Transverse colon (tissue), 4 donors: ENCODE data around the gene NAALADL2. TPM values are rescaled to one million over a fixed set of nuclear protein-coding genes. Genes with fewer than 3 reads are reported as not detected.

ENCODE experiments used
- DNase-seq: peaks from one replicate; pipeline ENCODE4 v3.0.0-alpha.2; 2019
- H3K27ac ChIP-seq, 4 donors: fragments of 200-600 bp; sonication (generic); 2 replicates each; pipeline ENCODE4 v1.5.1; 2016 to 2018; ENCODE audit warnings: inconsistent platforms in 4 of 4
- H3K27me3 ChIP-seq: fragments of 200-600 bp; sonication (generic); 2 replicates; pipeline ENCODE4 v1.5.1; 2017; ENCODE audit warnings: inconsistent platforms
- H3K36me3 ChIP-seq, 4 donors: fragments of 200-600 bp; sonication (generic); 2 replicates each; pipeline ENCODE4 v1.5.1; 2017 to 2019; ENCODE audit warnings: inconsistent platforms in 4 of 4
- H3K4me1 ChIP-seq, 4 donors: fragments of 200-600 bp; sonication (generic); 2 replicates each; pipeline ENCODE4 v1.5.1; 2017 to 2020; ENCODE audit warnings: inconsistent platforms in 4 of 4
- H3K4me3 ChIP-seq, 4 donors: fragments of 200-600 bp; sonication (generic); 1 replicate in 1 of 4; 2 replicates in 3 of 4; pipeline versions ENCODE4 v1.5.1 to v1.6.1; 2017 to 2019; ENCODE audit warnings: inconsistent platforms in 4 of 4
- H3K9me3 ChIP-seq, 2 donors: fragments of 200-600 bp; sonication (generic); 2 replicates each; pipeline ENCODE4 v1.5.1; 2017 to 2019; ENCODE audit warnings: inconsistent platforms in 2 of 2
- CTCF ChIP-seq, 5 experiments: fragments of 200-600 bp in 3 of 5; fragments of 450-650 bp in 2 of 5; sonication (generic) in 3 of 5; IDR thresholded peaks; 1 replicate in 2 of 5; 2 replicates in 3 of 5; pipeline ENCODE4 v1.5.1; 2016 to 2017; ENCODE audit warnings: antibody characterized with exemption in 5 of 5, inconsistent platforms in 3 of 5, mild to moderate bottlenecking in 2 of 5, moderate library complexity in 1 of 5
- EP300 ChIP-seq: sonication (generic); formaldehyde crosslinking; IDR thresholded peaks from one replicate; pipeline ENCODE4 v1.6.1; 2017; ENCODE audit warnings: antibody characterized with exemption, low read depth
- POLR2A ChIP-seq: fragments of 450-650 bp; IDR thresholded peaks from one replicate; pipeline ENCODE4 v1.6.1; 2016; ENCODE audit warnings: antibody characterized with exemption, mild to moderate bottlenecking, moderate library complexity
- POLR2AphosphoS5 ChIP-seq, 3 donors: sonication (generic); formaldehyde crosslinking; IDR thresholded peaks; one replicate each; pipeline ENCODE4 v1.6.1; 2016; ENCODE audit warnings: antibody characterized with exemption in 3 of 3
- WGBS, 2 donors: methylation state at CpG; one replicate each; pipeline ENCODE4 v1.1.5; 2018; ENCODE audit warnings: low coverage in 1 of 2; 5-methylcytosine and 5-hydroxymethylcytosine counted together
- in situ Hi-C, 4 donors: fragments of 200-750 bp; cut with MboI; loops; one replicate each; pipeline versions ENCODE4 v1.15.0 to v1.15.1; 2017; ENCODE audit warnings: low sequenced_read_pairs in 3 of 4, low pct_ligation_motif_present in 1 of 4, low pct_unique_long_range_greater_than_20kb in 1 of 4
- intact Hi-C: fragments of 100-400 bp; cut with DNase I; formaldehyde crosslinking; loops from one replicate; pipeline ENCODE4 v1.15.1; 2023; ENCODE audit warnings: low total_unique reads
- total RNA-seq, 4 donors: library from RNA; depleted of rRNA; stranded (reverse); fragments of >200 nt; gene quantifications; one replicate each; pipeline ENCODE4 v1.1.0, GENCODE V29; 2016

Gene NAALADL2
- total RNA-seq, 4 donors from 2014 or later, result 10.1 to 22.7 (median 15.1) TPM

- TF ChIP-seq POLR2A, result no peak
- no peak for TF ChIP-seq EP300
- no peak for TF ChIP-seq CTCF (IDR thresholded peaks at IDR 0.05)
- TF ChIP-seq POLR2AphosphoS5 (IDR thresholded peaks at IDR 0.05), result no peak
- 63 to 89% methylated on average over 1 of the region's 1 CpG for WGBS, 2 donors
- Histone ChIP-seq H3K27ac (no peak overlapping the region), H3K27me3 (no peaks in the 10 kb centered on the region), H3K9me3 (no peaks in the 10 kb centered on the region), H3K4me3 (no peak overlapping the region), H3K4me1 (no peaks in the 10 kb centered on the region), H3K36me3 (no peaks in the 10 kb centered on the region)
- in situ Hi-C loops, result no loop called here
- DNase-seq, result no peak
- intact Hi-C loops, result no loop called here
Measured at GRCh38 chr3:174820885-174821284, 38.2 kb upstream of the NAALADL2 start.

- no peak for DNase-seq
- TF ChIP-seq EP300 (no peak), POLR2A (no peak), POLR2AphosphoS5 (IDR thresholded peaks at IDR 0.05) (no peak), CTCF (IDR thresholded peaks at IDR 0.05) (no peak)
- Histone ChIP-seq H3K4me3 (no peak overlapping the region), H3K36me3 (no peaks in the 10 kb centered on the region), H3K4me1 (no peaks in the 10 kb centered on the region), H3K27ac (no peak overlapping the region), H3K9me3 (no peaks in the 10 kb centered on the region), H3K27me3 (no peaks in the 10 kb centered on the region)
- intact Hi-C loops, result no loop called here
- in situ Hi-C loops, result no loop called here
Measured at GRCh38 chr3:174821477-174821876, 37.7 kb upstream of the NAALADL2 start.

GRCh38 chr3:174822320-174822719, 36.8 kb upstream of the NAALADL2 start:
- intact Hi-C loops, result no loop called here
- 85 to 100% methylated on average over 2 of the region's 2 CpGs for WGBS, 2 donors

GRCh38 chr3:174826069-174826468, 33.1 kb upstream of the NAALADL2 start:
- H3K27ac ChIP-seq, result no peak overlapping the region
- intact Hi-C loops, result no loop called here
- H3K4me3 ChIP-seq, result no peak overlapping the region
- TF ChIP-seq POLR2A, result no peak
- no peak for TF ChIP-seq EP300
- TF ChIP-seq POLR2AphosphoS5 (IDR thresholded peaks at IDR 0.05), result no peak
- no peak for TF ChIP-seq CTCF (IDR thresholded peaks at IDR 0.05)
- no peaks in the 10 kb centered on the region for H3K4me1 ChIP-seq
- H3K27me3 ChIP-seq, result no peaks in the 10 kb centered on the region
- in situ Hi-C loops, result no loop called here
- no peaks in the 10 kb centered on the region for H3K9me3 ChIP-seq
- no peak for DNase-seq
- H3K36me3 ChIP-seq, result no peaks in the 10 kb centered on the region

More at GRCh38 chr3:174822320-174822719, 36.8 kb upstream of the NAALADL2 start:
- H3K27me3 ChIP-seq, result no peaks in the 10 kb centered on the region
- no peak overlapping the region for H3K4me3 ChIP-seq
- TF ChIP-seq POLR2A, result no peak
- TF ChIP-seq CTCF (IDR thresholded peaks at IDR 0.05), result no peak
- no peak for TF ChIP-seq EP300
- TF ChIP-seq POLR2AphosphoS5 (IDR thresholded peaks at IDR 0.05), result no peak
- H3K4me1 ChIP-seq, result no peaks in the 10 kb centered on the region
- H3K36me3 ChIP-seq, result no peaks in the 10 kb centered on the region
- no peak overlapping the region for H3K27ac ChIP-seq
- in situ Hi-C loops, result no loop called here
- no peak for DNase-seq
- H3K9me3 ChIP-seq, result no peaks in the 10 kb centered on the region
